Tibial nerve (tissue), 4 donors: ENCODE data around the gene GCLC. TPM values are rescaled to one million over a fixed set of nuclear protein-coding genes. Genes with fewer than 3 reads are reported as not detected.

ENCODE experiments used
- DNase-seq, 2 donors: peaks; one replicate each; pipeline ENCODE4 v3.0.0-alpha.2; 2019; ENCODE audit warnings: low spot score in 2 of 2
- H3K27ac ChIP-seq, 4 donors: fragments of 200-600 bp; sonication (generic) in 3 of 4; one replicate each; pipeline ENCODE4 v1.5.1; 2017 to 2019; ENCODE audit warnings: mild to moderate bottlenecking in 1 of 4
- H3K27me3 ChIP-seq, 2 donors: fragments of 200-600 bp; sonication (generic) in 1 of 2; one replicate each; pipeline versions ENCODE4 v1.5.1 to v1.6.0; 2017 to 2019
- H3K36me3 ChIP-seq, 3 donors: fragments of 200-600 bp; sonication (generic); one replicate each; pipeline ENCODE4 v1.5.1; 2018 to 2019
- H3K4me1 ChIP-seq, 4 donors: fragments of 200-600 bp; sonication (generic) in 3 of 4; one replicate each; pipeline ENCODE4 v1.5.1; 2017 to 2019
- H3K4me3 ChIP-seq, 4 donors: fragments of 200-600 bp; sonication (generic) in 3 of 4; one replicate each; pipeline ENCODE4 v1.5.1; 2017 to 2019; ENCODE audit warnings: mild to moderate bottlenecking in 1 of 4, moderate library complexity in 1 of 4
- H3K9me3 ChIP-seq, 4 donors: fragments of 200-600 bp; sonication (generic) in 3 of 4; one replicate each; pipeline ENCODE4 v1.5.1; 2017 to 2019
- EP300 ChIP-seq, 2 donors: sonication (generic); formaldehyde crosslinking; IDR thresholded peaks; one replicate each; pipeline ENCODE4 v1.6.1; 2017; ENCODE audit warnings: antibody characterized with exemption in 2 of 2, mild to moderate bottlenecking in 1 of 2
- POLR2A ChIP-seq, 2 donors: fragments of 450-650 bp; IDR thresholded peaks; one replicate each; pipeline ENCODE4 v1.6.1; 2017; ENCODE audit warnings: antibody characterized with exemption in 2 of 2, mild to moderate bottlenecking in 2 of 2, moderate library complexity in 2 of 2
- WGBS, 2 donors: methylation state at CpG; one replicate each; pipeline ENCODE4 v1.1.5; 2018; 5-methylcytosine and 5-hydroxymethylcytosine counted together
- total RNA-seq, 4 donors: library from RNA; depleted of rRNA; stranded (reverse); fragments of >200 nt; gene quantifications; one replicate each; pipeline ENCODE4 v1.1.0, GENCODE V29; 2016
- TF ChIP-seq, protein P1 (sequence below), 5 experiments: fragments of 200-600 bp in 3 of 5; fragments of 450-650 bp in 2 of 5; sonication (generic) in 3 of 5; IDR thresholded peaks; one replicate each; pipeline ENCODE4 v1.5.1; 2016 to 2019; ENCODE audit warnings: antibody characterized with exemption in 5 of 5, mild to moderate bottlenecking in 3 of 5, moderate library complexity in 2 of 5

GCLC gene
- total RNA-seq, 4 donors from 2014 or later = 21.8 to 43.2 (median 32.0) TPM

DNA sequence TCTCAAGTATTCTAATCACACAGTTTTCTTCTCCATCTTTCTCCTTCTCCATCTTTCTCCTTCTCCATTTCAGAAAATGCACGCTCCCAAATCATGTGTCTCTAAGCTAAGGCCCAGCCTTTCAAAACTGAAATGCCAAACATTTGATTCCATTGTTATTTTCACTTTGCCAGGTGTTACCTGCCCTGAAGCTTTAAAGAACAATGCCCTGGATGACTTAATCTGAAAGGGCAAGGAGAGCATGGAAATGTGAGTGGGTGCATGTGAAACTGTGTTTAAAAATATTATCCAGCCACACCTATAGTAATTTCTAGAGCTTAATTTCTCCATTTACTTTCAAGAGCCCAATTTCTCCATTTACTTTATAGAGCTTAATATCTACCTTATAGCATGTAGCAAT lies 42.4 kb upstream of the GCLC start:
- no peak for DNase-seq
- TF ChIP-seq POLR2A (IDR thresholded peaks at IDR 0.05) (no peak), EP300 (IDR thresholded peaks at IDR 0.05) (no peak)
- TF ChIP-seq, protein P1, sequence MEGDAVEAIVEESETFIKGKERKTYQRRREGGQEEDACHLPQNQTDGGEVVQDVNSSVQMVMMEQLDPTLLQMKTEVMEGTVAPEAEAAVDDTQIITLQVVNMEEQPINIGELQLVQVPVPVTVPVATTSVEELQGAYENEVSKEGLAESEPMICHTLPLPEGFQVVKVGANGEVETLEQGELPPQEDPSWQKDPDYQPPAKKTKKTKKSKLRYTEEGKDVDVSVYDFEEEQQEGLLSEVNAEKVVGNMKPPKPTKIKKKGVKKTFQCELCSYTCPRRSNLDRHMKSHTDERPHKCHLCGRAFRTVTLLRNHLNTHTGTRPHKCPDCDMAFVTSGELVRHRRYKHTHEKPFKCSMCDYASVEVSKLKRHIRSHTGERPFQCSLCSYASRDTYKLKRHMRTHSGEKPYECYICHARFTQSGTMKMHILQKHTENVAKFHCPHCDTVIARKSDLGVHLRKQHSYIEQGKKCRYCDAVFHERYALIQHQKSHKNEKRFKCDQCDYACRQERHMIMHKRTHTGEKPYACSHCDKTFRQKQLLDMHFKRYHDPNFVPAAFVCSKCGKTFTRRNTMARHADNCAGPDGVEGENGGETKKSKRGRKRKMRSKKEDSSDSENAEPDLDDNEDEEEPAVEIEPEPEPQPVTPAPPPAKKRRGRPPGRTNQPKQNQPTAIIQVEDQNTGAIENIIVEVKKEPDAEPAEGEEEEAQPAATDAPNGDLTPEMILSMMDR (IDR thresholded peaks at IDR 0.05) = no peak
- no peaks in the 10 kb centered on the region for H3K9me3 ChIP-seq
- H3K4me3 ChIP-seq = no peak overlapping the region
- H3K36me3 ChIP-seq = no peaks in the 10 kb centered on the region
- WGBS, 2 donors = 83 to 87% methylated on average over 1 of the region's 1 CpG
- H3K27me3 ChIP-seq = no peaks in the 10 kb centered on the region
- H3K27ac ChIP-seq = no peak overlapping the region
- peaks cover 0 to 3% (median 0%) of the 10 kb centered on the region in 4 donors for H3K4me1 ChIP-seq

DNA sequence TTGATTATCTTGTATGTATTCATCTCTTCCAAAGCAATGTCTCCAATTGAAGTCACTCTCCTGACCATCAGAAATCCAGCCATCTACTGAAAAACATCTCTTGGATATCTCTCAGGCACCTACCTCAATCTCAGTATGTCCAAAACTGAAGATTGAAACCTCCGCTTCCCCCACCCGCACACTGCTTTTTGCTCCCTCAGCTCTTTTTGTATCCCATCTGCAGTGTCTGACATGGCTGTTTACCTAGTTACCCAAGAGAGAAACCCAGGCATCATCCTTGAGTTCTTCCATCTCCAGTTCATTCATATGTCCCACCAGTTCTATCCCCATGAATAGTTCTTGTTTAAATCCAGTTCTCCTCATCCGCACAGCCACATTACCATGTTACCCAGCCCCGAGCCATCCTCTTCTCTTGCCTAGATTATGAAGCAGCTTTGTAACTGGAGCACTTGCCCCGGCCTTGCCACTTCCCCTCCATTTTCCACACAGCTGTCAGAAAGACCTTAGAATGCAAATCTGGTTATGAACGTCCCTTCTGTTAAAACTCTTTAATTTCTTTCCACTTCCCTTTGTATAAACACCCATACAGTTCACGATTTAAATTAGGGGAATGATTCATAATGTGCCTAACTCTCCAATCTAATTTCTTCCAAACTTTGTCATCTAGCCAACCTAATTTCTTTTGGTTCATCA lies 40.5 kb upstream of the GCLC start:
- Histone ChIP-seq H3K4me3 (no peak overlapping the region), H3K27me3 (no peaks in the 10 kb centered on the region), H3K27ac (no peak overlapping the region), H3K9me3 (no peaks in the 10 kb centered on the region), H3K36me3 (no peaks in the 10 kb centered on the region), H3K4me1 (peaks cover 0 to 7% (median 0%) of the 10 kb centered on the region in 4 donors)
- no peak for DNase-seq
- no peak for TF ChIP-seq POLR2A (IDR thresholded peaks at IDR 0.05)
- TF ChIP-seq, protein P1 (IDR thresholded peaks at IDR 0.05) = no peak
- no peak for TF ChIP-seq EP300 (IDR thresholded peaks at IDR 0.05)
- 75 to 79% methylated on average over 7 of the region's 7 CpGs for WGBS, 2 donors

DNA sequence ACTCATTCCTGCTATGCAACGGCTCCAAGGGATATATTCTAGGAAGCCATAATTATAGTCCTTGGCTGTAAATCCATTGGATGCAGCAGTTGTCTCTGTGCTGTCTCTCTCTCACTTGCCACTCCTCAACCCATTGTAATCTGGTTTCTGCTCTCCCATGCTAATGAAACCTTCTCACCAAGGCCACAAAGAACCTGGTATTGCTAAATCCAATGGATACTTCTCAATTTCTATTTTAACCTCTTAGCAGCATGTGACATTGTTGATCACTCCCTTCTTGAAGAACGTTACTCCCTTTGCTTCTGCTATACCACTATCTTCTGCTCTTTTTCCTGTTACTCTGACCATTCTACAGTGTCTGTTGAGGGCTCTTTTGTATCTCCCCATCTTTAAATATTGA lies 39.8 kb upstream of the GCLC start:
- TF ChIP-seq POLR2A (IDR thresholded peaks at IDR 0.05) (no peak), EP300 (IDR thresholded peaks at IDR 0.05) (no peak)
- TF ChIP-seq, protein P1 (IDR thresholded peaks at IDR 0.05) = no peak
- Histone ChIP-seq H3K36me3 (no peaks in the 10 kb centered on the region), H3K27ac (no peak overlapping the region), H3K4me3 (no peak overlapping the region), H3K27me3 (no peaks in the 10 kb centered on the region), H3K4me1 (peaks cover 0 to 7% (median 0%) of the 10 kb centered on the region in 4 donors), H3K9me3 (no peaks in the 10 kb centered on the region)
- DNase-seq = no peak
- 73 to 88% methylated on average over 2 of the region's 2 CpGs for whole genome bisulfite sequencing, 2 donors

DNA sequence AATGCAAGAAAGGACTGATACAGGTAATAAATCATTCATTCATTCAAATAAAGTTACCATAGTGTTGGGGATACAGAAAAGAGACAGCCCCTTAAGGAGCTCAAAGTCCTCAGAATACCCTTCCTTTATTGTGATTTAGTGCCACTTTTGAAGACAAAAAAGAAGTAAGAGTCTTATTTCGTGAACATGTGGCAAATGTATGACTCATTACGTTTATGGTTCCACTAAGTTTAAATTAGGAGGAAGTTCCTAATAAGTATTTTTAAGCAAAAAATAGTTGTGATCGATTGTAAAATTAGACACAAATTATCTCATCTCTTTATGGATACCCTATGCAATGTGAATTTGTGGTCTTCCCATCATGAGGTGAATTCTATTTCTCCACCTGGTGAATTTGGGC lies 38.5 kb upstream of the GCLC start:
- TF ChIP-seq EP300 (IDR thresholded peaks at IDR 0.05) (no peak), POLR2A (IDR thresholded peaks at IDR 0.05) (no peak)
- TF ChIP-seq, protein P1 (IDR thresholded peaks at IDR 0.05) = no peak
- WGBS, 2 donors = 80 to 89% methylated on average over 3 of the region's 3 CpGs
- no peaks in the 10 kb centered on the region for H3K9me3 ChIP-seq
- no peak overlapping the region for H3K27ac ChIP-seq
- H3K4me1 ChIP-seq = peaks cover 0 to 7% (median 0%) of the 10 kb centered on the region in 4 donors
- no peak for DNase-seq
- no peaks in the 10 kb centered on the region for H3K27me3 ChIP-seq
- H3K36me3 ChIP-seq = no peaks in the 10 kb centered on the region
- no peak overlapping the region for H3K4me3 ChIP-seq

DNA sequence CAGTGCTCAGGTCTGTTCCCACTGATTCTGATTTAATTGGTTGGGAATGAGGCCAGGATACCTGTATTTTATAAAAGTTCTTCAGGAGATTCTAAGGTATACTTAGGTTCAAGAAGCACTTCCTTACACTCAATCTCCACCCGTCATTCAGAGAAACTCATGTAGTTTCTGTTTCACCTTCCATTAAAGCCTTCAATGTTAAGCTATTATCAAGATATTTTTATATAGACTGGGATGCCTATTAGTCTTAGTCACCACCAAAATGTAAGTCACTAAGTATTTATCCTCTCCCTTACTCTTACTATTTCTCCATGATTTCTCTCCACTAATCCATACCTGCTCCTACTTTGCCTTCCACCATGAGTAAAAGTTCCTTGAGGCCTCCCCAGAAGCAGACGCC lies 38.1 kb upstream of the GCLC start:
- Histone ChIP-seq H3K4me3 (no peak overlapping the region), H3K27ac (no peak overlapping the region), H3K27me3 (no peaks in the 10 kb centered on the region), H3K4me1 (peaks cover 0 to 7% (median 0%) of the 10 kb centered on the region in 4 donors), H3K36me3 (no peaks in the 10 kb centered on the region), H3K9me3 (no peaks in the 10 kb centered on the region)
- DNase-seq = no peak
- TF ChIP-seq EP300 (IDR thresholded peaks at IDR 0.05) (no peak), POLR2A (IDR thresholded peaks at IDR 0.05) (no peak)
- TF ChIP-seq, protein P1 (IDR thresholded peaks at IDR 0.05) = no peak
- 86 to 90% methylated on average over 2 of the region's 2 CpGs for WGBS, 2 donors
